ENCODE results near the gene BMP4.

Gene BMP4

DNA sequence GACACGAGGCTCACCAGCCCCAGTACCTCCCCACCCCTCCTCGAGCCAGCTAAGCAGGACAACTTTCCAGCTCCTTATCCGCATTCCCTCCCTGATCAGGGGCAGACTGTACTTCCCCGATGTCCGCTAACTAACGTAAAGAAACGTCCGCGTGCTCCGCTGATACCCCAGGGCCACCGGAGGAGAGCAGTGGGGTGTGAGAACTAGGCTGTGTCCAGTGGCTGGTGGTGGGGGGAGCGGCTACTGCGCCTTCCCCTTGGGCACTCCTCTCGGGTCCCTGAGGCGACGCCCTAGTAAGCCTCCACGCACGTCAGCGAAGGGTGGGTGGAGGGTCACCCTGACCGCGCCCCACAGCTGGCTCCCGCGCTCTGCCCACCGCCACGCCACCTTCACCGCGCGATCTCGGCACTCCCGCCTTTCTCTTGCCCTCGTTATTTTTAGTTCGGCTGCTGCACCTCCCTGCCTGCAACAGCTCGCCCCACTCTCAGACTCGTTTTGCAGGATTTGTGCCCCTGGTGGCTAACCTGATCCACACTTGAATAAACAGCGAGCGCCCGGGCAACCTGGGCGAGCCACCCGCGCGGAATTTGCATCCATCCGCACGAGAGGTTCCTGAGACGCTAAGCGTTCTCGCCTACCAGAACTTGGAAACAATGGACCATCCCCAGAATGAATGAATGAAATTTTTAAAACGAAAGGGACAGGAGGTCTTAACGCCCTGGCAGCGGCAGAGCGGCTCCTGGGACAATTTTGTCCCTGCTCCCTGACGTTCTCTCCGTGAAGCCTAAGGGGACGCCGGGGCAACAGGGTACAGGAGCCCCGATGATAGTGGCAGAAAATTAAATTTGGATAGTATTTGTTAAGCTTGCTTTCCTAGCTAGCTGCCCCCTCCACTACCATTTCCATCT lies 6.9 kb upstream of the BMP4 start:
- no peak for DNase-seq (ENCODE audit: low read depth)

DNA sequence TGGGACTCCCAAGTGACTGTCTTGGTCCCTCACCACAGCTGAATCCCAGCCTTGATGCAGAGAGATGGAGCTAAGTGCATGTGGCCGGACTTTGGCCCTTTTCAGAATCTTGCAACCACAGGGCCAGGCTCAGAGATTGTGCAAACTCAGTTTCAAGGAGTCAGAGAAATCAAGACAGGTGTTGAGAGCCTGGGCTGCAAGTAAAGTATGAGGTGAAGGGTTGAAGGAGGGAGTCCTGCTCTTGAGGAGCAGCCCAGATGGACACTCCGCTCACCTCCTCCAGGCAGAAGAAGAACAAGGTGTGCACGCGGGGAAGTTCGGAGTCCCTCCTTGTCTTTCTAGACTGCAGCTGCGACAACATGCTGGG lies 6.3 kb upstream of the BMP4 start:
- DNase-seq (ENCODE audit: low read depth) = no peak

DNA sequence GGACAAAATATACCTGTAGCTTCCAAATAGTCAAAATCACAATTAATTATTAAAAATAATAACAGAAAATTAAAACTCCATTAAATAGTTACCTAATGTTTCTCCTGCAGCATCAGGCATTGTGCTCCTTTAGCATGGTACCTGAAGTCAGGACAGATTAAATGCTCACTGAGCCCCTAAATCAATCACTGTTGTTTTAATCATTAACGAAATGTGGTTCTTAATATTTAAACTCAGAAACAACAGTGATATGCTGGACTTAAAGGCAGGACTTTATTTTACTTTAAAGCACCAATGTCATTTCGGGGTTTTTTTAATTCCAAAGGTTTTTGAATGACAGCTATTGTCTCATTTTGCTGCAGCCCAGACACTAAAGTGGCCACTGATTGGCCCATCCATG lies 2.0 kb upstream of the BMP4 start:
- DNase-seq (ENCODE audit: low read depth) = no peak

DNA sequence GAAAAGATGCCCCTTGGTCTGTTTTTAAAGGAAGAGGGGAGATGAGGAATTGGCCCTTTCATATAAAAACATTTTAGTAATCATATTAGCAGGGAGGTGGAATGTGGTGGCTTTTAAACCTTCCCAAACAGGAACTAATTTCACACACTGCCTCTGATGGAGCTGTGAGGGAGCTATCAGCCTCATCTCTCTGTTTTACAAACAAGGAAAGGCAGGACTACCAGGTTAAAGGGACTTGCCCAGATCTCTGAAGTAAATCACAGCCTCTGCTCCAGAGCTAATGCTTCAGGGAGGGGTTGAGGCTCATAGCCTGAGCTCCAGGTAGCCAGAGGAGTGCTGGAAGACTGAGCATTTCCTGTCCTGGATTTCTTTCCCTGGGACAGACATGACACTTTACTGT lies 1.1 kb upstream of the BMP4 start:
- no peak for DNase-seq (ENCODE audit: low read depth)

DNA sequence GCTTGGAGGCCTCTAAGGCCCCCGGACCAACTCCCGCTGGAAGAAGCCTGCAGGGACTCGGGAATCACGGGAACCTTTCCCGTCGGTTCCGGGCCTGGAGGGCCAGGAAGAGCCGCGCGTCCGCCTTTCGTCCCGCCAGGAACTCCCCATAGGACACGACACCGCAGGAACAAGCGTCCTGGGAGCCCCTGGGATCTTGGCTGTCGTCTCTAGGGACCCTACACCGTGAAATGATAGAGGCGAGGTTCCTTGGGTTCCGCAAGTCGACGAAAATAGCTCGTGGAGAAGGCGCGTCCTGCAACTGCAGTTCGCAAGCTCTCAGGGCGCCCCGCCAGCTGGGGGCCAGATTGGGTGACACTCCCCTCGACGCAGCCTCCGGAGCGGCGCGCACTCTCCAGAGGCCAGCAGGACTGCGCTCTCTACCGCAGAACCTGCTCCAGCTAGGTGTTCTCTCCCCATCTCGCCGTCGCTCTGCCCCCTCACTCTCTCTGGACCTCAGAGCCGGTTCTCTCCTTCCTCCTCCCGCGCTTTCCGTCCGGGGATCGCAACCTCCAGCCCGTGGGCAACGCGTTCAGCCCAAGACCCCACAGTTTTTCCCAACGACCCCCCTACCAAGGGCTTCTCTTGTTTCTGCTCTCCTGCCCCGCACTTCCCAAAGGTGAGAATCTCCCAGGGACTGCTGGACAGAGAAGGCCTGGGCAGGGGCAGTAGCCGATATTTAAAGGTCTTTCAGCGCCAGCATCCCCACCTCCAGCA lies 776 bp downstream of the BMP4 start:
- no peak for DNase-seq (ENCODE audit: low read depth)

DNA sequence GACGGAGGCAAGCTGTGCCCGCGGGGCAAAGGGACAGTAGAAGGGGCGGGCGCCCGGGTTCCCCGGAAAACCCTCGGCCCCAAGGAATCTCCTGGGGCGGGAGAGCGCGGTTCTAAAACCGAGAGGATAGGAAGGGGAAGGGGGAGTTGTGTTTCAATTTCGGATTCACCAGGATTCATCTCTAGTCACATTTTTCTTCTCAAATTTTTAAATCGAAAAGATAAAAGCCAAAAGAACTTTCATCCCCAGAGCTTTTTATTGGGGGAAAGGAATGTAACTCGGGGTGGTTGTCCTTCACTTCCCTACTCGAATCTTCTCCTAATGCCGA lies 1.4 kb downstream of the BMP4 start:
- DNase-seq (ENCODE audit: low read depth) = no peak

DNA sequence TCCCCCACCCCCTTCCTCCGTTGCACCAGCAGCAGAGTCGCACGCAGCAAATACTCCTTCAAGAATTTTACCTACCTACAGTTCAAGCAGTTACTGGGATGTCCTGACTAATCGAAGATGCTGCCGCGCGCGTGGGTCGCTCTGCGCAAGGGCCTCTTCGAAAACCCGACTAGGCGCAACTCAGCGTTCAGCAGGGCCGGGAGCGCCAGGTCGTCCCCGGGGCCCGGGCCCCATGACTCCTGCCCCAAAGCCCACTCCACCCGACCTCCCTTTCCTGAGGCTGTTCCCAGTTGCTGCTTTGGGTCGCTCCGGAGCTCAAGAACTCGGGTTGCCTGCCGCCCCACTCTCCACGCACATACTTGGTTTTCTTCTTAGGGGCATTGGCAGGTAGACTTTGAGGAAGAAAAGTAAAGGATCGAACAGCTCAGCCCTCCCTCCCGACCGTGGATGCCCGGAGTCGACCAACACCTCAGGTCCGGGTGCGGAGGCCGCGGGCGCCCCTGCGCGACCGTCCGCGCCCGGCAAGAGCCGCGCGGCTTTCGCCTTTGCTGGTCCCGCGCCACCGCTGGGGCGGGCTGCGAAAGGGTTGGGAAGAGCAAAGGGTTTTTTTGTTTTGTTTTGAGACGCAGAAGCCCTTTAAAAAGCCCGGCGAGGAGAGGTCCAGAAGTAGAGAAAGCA lies 1.9 kb downstream of the BMP4 start:
- no peak for DNase-seq (ENCODE audit: low read depth)

DNA sequence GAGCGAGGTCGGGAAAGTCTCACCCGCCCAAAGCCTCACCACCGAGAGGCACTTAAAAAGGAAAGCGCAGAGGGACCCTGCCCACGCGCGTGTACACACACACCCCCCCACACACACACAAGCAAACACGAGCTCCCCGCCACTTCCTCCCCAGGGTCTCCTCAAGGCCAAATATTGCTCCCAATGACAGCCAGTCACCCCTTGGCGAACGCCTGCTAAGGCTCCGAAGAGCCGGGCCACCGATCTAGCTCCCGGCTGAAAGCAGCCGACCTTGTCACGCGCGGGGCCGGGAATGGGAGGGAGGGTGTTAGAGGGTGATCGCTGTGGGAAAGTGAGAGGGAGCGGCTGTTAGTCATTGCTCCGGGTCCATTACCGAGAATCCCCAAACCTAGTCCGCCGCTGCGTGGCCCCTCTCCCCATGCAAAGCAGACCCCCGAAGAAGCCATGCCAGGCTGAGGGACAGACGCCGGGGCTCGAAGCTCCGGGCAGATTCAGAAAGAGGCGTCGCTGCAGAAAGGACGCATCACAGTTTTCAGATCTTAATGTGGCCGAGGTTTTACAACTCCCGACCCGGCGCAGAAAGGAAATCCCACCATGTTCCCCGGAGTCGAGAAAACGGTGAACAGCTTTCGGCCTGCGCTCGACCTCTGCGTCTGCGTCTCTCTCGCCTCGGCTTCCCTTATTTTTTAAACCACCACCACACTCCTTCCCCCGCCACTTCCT lies 2.6 kb downstream of the BMP4 start:
- no peak for DNase-seq (ENCODE audit: low read depth)

DNA sequence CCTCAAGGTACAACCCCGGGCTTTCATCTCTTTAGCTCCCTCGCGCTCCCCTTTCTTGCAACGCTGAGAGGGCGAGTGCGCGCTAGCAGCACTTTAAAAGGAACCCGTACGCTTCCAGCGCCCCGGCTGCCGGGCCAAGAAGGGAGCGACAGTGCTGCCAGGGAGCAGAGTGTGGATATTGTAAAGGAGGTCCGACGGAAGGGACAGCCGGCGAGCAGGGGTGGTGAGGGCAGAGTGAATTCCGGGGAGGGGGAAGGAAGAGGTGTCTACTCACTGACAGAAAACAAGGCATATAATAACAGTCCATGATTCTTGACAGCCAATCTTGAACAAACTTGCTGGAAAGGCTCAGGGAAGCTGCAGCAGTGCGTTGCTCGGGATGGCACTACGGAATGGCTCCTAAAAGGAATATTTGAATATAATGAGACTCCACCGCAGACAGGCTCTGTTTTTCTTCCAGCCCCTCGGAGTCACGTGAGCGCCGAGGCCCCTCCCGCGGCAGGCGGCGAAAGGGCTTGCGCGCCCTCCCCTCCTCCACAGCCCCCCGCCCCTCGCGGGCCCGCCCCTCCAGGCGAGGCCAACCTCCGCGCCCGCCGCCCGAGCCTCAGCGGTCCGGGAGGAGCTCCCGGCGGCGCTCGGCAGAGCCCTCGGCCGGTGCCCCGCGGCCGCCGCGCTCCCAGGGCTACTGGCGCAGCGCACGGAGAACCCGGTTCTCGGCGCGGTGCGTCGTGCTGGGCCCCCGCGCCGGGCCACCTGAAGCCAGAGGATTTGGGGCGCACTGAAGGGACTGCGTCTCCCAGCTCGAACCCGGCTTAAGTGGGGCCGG lies 3.4 kb downstream of the BMP4 start:
- DNase-seq (ENCODE audit: low read depth) = no peak

DNA sequence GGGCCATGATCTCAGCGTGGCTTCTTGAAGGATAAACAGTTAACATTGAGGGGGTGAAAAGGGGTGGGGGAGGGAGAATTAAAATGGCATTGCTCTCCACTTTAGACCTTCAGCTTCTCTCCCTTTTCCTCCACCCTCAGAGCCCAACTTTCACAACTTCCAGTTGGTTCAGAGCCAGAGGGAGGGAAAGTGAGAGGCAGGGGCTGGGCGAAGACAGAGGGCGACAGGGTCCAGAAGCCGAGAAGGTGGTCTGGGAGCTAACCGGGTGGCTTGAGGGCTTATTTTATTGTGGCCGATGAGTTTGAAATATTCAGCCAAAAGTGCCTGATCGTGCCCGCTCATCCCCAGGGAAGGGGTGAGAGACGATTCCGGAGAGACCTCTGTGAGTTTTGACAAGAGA lies 4.1 kb downstream of the BMP4 start:
- DNase-seq (ENCODE audit: low read depth) = no peak

DNA sequence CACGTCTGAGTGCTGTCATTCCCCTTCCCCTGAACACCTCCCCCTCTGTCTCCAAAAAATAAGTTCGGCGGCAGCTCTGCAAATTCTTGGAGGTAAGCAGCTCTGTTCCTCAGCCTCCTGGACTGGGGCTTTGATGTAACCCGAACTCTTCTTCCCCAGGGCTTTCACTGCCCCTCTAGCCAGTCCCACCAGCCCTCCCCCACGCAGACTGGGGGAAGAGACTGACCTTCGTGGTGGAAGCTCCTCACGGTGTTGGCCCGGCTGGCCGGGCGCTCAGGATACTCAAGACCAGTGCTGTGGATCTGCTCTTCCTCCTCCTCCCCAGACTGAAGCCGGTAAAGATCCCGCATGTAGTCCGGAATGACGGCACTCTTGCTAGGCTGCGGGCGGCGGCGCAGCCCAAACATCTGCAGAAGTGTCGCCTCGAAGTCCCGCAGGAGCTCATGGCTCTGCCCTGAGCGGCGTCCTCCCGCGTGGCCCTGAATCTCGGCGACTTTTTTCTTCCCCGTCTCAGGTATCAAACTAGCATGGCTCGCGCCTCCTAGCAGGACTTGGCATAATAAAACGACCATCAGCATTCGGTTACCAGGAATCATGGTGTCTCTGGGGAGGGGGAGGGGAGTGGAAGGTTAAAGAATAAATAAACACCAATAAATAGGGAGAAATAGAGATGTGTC lies 4.9 kb downstream of the BMP4 start:
- DNase-seq (ENCODE audit: low read depth) = no peak

DNA sequence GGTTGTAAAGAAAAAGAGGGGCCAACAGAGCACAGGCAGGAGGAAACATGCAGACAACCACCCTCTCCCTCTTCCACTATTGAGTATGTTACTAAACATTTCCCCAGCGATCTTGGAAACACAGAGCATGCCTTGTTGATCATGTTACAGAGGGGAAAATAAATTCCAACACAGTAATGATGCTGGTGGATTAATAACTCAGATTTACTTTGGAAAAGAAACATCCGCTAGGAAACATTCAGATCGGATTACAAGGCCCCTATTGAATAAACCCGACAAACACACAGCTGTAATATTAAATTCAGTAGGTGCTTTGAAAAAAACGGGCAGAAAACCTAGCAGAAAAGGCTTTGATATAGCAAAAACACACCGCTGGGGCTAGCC lies 5.4 kb downstream of the BMP4 start:
- DNase-seq (ENCODE audit: low read depth) = no peak

DNA sequence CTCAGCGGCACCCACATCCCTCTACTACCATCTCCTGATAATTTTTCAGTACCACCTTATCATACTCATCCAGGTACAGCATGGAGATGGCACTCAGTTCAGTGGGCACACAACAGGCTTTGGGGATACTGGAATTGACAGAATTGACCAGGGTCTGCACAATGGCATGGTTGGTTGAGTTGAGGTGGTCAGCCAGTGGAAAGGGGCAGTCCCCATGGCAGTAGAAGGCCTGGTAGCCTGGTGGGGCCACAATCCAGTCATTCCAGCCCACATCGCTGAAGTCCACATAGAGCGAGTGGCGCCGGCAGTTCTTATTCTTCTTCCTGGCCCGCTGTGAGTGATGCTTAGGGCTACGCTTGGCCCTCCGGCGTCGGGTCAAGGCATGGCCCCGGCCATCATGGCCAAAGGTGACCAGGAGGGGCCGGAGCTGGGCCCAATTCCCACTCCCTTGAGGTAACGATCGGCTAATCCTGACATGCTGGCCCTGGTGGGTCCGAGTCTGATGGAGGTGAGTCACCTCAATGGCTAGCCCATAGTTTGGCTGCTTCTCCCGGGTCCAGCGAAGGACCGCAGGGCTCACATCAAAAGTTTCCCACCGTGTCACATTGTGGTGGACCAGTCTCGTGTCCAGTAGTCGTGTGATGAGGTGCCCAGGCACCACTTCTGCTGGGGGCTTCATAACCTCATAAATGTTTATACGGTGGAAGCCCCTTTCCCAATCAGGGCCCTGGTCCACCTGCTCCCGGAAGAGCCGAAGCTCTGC lies 6.4 kb downstream of the BMP4 start:
- no peak for DNase-seq (ENCODE audit: low read depth)

DNA sequence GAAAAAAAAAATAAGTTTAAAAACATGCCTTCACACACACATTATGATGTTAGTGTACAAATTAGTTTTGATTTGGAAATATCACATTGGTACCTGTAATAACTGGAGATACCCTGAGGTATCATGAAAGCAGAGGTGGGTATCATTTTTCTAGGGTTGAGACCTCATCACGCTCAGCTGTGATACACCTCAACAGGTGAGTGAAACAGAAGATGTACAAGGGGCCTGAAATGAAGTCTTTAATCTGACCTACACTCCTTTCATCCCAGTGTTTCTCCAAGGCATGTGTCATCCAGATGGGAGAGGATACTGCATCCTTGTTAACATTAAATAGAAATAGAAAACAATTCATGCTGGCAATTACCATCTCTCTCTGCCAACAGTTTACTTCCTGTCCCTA lies 7.4 kb downstream of the BMP4 start:
- no peak for DNase-seq (ENCODE audit: low read depth)

DNA sequence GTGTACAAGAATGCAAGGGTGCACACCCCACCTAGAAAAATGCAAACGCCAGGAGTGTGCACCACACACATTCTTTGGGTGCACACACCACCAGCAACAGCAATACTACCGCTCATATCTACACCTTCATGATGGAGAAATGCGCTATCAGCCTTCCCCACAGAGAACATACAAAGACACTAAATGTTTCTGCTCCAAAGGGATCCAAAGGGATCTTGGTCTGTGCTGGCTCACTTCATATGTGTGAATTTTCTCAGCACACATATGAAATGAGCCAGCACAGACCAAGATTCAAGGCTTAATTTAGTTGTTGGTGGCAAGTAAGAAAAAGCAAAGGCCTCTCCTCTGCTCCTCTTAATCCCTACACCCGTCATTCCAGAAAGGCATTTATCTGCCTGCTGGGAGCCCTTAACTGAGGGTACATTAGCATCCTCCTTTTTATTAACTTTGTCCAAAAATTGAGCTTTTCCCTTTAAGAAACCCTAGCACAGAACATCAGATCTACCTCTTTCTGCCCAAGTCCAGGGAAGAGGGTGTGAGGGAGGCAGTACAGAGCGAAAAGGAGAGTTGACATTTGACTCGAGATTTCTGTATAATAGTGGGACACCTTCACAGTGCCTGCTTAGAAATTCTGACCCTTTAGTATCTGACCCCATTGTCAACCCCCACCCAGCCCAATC lies 8.3 kb downstream of the BMP4 start:
- DNase-seq (ENCODE audit: low read depth) = no peak

DNA sequence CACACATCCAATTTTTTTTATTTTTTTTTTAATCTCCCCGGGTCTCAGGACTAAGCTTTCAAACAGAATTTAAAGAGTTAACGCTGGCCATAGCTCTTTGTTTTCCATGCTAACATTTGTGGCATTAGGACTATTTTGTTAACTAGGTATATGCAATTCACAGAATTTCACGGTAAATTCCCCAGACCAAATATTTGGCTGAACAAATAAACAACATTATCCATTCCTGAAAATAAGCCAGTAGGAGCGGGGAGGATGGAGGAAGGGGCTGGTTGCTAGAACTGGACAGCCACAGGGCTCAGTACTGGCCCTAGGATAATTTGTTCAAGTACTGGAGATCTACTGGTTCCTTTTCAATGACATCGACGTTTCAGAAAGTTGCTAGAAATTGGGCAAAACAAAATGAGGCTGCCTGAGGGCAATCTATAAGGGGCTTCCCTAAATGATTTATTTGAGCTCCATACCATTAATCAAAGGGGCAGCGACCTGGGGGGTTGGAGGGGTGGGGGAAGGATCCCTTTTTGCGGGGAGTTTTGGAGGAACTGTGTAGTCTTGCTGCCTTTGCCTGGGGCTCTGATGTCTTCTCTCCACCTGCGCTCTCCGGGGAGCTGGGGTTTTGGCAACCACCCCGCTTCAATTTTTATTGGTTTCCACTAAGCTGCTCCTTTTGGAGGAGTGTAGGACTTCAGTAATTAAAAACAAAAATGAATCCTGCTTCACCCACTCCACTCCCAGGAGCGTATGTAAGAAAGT lies 9.0 kb downstream of the BMP4 start:
- DNase-seq (ENCODE audit: low read depth) = no peak

DNA sequence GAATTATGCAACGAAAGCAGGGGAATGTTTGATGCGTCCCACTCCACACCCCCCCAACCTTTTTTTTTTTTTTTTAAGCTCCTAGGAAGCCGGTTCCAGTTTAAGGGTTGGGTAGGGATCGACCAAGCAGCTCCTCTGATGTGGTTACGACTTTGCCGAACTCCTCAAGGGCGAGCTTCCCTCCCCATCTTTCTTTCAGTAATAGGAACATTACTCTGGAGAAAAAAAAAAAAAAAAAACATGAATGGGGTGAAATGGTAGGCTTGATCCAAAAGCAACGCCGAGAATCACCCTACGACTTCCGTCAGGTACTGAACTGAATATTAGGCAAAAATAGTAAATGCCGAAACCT lies 9.6 kb downstream of the BMP4 start:
- DNase-seq (ENCODE audit: low read depth) = no peak

DNA sequence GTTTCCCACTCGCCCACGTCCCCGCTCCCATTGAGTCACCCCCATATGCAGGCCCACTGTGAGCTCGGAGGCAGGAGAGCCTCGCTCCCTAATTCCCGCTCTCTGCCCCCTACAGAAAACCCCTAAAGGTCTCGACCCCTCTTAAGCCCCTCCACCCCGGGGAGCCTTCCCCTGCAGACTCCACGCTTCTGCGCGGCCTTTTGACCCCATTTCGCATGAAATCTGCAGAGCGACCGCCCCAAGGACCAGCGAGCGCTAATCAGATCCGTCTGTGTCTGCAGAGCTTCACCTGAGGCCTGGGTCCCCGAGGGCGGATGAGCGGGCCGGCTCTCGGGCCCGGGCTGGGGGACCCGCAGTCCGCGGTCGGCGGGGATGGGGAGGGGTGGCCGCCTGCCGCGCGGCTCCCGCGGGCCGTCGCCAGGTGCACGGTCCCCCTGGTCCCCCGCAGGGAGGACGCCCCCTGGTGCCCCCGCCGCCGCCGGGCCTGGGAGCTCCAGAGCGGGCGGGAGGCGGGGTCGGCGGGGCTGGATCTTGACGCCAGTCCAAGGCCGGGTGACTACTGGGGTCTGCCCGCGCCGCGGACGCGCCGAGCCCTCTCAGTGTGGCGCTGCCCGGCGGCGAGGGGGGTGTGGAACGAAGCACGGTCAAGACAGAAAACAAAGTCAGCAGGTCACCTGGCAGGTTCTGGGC lies 10.1 kb downstream of the BMP4 start:
- no peak for DNase-seq (ENCODE audit: low read depth)

DNA sequence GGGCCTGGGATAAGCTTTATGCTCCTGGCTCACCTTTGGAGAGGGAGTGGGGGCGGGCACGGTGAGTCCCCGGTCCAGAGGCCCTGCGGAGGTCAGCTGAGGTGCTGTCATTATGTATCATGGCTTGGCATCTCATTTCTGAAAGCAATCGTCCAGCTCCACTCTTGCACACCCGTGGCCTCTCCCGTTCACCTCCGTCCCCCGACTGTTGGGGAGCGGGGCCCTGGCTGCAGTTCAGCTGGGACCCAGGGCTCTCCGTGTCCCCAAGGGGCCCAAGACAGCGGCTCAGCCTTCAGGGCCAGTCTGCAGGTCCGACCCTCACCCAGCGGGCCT lies 10.6 kb downstream of the BMP4 start:
- no peak for DNase-seq (ENCODE audit: low read depth)
